NK-92 treated with Interleukin-12 subunit alpha and Interleukin-12 subunit beta, amount 100 ng/mL, for 24 hours (cell line): ENCODE results near the gene CCDC149.
"Not testable (repeated sequence)": the region's sequence is repeated elsewhere in the genome, so short reads cannot be mapped to it uniquely, and the experiment has no call there.

Experiments used
- DNase-seq: peaks from one replicate; lab custom pipeline; 2025; lab: John Stamatoyannopoulos, UW

The CCDC149 gene

GRCh38 chr4:24915121-24915922 is 2.5 kb upstream of the CCDC149 start:
- no peak for DNase-seq

GRCh38 chr4:24914460-24914859 is 1.6 kb upstream of the CCDC149 start:
- no peak for DNase-seq

- DNase-seq: no peak
Observed at GRCh38 chr4:24913119-24913485, 260 bp upstream of the CCDC149 start.

DNA sequence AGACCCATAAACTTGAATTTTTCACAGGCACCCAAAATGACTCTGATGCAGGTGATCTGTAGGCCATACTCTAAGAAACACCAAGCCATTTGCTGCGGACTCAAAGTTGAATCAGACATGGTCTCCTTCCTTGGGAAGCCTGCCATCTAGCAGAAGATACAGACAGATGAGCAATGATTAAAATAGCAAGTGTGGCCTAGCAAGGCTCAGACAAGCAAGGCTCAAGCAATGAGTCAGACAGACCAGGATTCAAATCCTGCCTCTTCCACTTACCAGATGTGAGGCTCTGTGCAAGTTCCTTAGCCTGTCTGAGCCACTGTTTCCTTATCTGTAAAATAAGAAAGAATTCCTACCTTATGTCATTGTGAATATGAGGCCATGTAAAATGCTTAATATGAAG is 2.3 kb downstream of the CCDC149 start:
- no peak for DNase-seq

DNA sequence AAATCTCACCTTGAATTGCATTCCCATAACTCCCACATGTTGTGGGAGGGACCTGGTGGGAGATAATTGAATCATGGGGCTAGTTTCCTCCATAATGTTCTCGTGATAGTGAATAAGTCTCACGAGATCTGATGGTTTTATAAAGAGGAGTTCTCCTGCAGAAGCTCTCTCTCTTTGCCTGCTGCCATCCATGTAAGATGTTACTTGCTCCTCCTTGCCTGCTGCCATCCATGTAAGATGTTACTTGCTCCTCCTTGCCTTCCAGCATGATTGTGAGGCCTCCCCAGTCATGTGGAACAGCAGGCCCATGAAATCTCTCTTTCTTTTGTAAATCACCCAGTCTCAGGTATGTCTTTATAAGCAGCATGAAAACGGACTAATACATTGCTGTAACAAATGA is 3.2 kb downstream of the CCDC149 start:
- not testable (repeated sequence) for DNase-seq

DNA sequence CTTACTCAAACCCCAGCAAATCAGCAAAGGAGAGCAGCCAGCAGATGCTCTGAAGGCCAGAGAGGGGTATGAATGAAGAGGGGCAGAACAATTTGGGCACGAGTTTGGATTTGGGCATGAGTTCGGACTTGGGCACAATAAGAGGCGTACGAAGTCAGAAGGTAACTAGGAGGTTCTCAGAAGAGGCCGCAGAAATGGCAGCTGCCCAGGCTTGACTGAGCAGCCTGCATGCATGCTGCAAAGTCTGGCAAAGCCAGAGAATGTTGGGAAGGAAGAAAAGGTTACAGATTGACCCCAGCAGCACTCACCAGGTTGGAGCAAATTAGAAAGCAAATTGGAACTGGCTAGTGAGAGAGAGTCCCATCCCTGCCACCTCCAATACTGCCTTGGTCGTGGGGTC is 15.2 kb downstream of the CCDC149 start:
- DNase-seq: no peak

- no peak for DNase-seq
Observed at GRCh38 chr4:24896977-24897376, 15.9 kb downstream of the CCDC149 start.

- DNase-seq: no peak
Observed at GRCh38 chr4:24896056-24896455, 16.8 kb downstream of the CCDC149 start.

GRCh38 chr4:24895461-24895860 is 17.4 kb downstream of the CCDC149 start:
- DNase-seq: no peak

- no peak for DNase-seq
Observed at GRCh38 chr4:24894846-24895245, 18.0 kb downstream of the CCDC149 start.

- no peak for DNase-seq
Observed at GRCh38 chr4:24894243-24894642, 18.6 kb downstream of the CCDC149 start.

- no peak for DNase-seq
Observed at GRCh38 chr4:24892778-24893177, 20.1 kb downstream of the CCDC149 start.

DNA sequence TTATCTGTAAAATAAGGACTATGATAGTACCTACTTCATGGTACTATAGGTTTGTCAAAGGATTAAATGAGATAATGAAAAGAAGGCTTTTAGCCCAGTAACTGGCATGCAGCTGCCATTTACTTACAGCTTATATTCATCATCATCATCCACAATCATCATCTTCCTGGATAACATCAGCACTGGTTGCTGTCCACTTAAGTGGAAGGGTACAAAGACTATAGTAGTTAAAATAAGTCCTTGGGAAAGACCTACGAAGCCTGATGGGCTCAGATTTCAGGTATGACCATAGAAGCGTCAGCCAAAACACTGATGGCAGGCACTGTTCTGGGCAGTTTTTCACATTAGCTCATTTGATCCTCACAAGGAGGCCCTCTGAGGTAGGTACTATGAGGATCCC is 20.6 kb downstream of the CCDC149 start:
- no peak for DNase-seq

DNA sequence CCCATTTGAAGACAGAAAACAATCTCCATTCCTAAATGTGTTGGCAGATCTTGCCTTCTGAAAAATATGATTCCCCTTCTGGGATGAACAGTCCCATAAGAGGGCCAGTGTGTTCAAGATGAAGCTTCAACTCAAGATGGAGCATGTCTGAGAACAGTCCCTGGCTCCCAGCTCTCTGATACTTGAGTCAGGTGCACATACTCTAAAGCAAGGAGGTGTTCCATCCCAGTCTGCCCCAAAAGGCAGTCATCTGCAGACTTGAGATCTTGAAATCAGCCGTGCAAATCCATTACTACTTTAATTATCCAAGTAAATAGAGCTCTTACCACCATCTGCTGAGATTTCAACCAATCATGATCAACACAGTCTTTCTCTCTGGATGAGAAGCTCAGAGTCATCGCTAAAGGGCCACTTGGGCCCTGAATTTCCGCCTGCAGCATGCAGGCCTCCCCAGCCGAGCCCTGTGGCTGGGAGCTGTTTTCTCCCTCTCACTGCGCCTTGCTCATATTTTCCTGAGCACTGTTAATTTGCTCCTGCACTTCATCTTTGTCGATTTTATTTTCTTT is 22.2 kb downstream of the CCDC149 start:
- no peak for DNase-seq

GRCh38 chr4:24889991-24890390 is 22.9 kb downstream of the CCDC149 start:
- no peak for DNase-seq

DNA sequence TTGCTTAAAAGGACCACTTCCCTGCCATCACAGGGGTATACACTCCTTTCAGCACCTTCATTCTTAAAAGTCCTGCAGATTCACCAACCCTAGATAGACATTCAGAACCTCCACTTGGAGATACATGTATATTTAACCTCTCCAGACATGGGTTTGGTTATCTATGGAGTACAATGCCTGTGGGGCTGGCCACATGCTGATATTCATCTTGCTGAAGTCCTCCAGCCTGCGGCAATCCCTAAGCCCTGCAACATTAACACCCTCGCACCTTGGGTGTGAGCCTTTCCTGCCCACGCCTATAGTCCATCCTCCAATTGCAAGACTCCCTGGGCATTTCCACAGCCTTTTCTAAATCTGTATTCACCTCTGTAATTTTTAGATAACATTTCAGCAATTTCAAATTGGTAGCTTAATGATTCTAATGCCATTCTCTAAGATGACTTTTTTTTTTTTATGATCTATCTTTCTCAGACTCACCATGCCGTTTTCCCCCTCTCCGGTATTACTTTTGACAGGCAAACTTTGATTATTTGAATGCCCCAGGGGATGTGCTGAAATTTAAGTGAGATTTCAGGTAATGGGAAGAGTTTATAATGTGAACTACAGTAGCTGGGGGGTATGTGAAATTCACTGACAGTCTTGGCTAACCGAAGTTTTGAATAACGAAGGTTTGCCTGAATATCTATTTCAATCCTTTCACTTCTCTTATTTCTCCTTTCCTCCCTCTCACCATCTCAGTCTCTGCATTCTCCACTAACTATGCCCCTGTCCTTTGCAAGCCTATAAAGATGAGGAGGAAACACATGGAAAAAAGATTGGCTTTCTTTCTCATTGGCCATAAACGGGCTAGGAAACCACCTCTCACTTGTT is 24.1 kb downstream of the CCDC149 start:
- DNase-seq: no peak

GRCh38 chr4:24887881-24888430 is 24.9 kb downstream of the CCDC149 start:
- no peak for DNase-seq

- DNase-seq: no peak
Observed at GRCh38 chr4:24886596-24886995, 26.2 kb downstream of the CCDC149 start.

DNA sequence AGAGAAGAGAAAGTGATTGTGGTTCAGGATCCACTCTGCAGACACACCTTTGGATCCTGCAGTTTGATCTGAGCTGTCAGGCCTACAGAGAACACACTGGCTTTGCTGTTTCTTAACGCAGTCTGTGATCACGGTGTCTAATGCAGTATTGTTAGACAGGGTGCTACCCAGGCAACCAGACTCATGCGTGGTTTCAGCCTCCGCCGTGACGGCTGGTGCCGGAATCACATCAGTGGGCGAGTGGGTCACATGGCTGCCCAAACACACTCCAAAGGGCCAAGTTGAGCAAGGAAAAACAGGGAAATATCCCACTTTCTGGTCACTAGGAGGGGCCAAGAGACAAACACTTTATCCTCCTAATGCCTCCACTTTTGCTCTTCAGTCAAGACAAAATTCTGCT is 27.5 kb downstream of the CCDC149 start:
- no peak for DNase-seq

DNA sequence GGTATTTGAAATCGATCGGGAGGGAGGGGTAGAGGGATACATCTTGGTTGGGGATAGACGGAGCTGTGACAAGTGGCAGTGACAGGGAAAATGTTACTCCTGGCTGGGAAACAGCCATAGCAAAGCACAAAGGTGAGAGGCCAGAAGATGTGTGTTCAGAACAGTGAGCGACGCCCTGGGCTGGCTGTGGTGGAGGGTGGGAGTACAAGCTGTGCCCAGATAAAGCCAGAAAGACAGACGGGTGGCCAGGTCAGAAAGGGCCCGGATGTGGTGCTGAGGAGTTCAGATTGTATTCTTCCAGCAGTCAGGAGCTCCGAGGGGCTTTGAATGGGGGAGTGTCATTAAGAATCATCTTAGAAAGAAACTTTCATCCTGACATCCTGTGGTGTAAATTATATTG is 27.9 kb downstream of the CCDC149 start:
- no peak for DNase-seq

DNA sequence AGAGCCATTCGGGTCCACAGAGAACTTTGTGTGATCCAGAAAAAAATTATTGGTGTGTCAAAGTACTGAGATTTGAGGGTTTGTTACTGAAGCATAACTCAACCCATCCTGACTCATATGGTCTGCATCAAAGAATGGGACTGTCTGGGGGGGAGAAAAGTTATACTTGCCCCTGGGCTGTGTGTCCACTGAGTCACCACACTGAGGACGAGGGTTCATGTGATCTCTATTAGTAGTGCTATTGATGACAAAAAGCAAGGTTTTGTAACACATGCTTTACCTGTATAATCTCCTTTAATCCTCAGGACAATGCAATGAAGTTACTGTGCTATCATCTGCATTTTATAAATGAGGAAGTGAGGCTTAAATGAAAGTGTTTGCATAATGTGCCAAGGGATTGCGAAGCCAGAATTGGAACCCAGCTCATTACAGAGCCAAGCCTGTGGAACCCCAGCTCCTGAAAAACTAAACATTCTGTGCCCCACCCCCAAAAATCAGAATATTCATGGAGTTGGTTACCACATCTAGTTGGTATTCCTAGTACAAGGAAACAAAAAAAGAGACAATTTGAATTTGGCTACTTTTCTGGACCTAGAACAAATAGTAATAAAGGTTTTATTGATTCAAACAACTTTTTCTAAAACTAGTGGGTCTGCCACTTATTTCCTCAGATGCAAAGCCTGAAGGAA is 31.2 kb downstream of the CCDC149 start:
- no peak for DNase-seq

DNA sequence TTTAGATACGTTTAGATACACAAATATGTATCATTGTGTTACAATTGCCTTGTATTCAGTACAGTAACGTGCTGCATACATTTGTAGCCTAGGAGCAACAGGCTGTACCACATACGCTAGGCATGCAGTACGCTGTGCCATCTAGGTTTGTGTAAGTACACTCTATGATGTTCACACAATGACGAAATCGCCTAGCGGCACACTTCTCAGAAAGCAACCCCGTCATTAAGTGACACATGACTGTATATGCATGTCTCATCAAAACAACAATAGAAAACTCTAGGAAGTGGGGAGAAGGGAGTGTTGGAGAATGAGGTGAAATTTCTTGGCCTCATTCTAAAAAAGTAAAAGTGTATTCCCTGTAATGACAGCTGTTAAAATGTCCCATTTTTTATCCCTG is 32.7 kb downstream of the CCDC149 start:
- DNase-seq: no peak
